GM19351 (cell line): ENCODE measurements around the gene HRG.

Experiments
- ATAC-seq: cut with Tn5 transposase; IDR thresholded peaks from one replicate; pipeline ENCODE4 v1.9.1; 2021; ENCODE audit warnings: mild to moderate bottlenecking, moderate library complexity; ENCODE audit not compliant: unreplicated experiment

HRG gene

GRCh38 chr3:186724911-186725310, 59.1 kb downstream of the HRG start:
- no peak for ATAC-seq
